ENCODE measurements around the gene NAT16. TPM values are rescaled to one million over a fixed set of nuclear protein-coding genes. Genes with fewer than 3 reads are reported as not detected.

NAT16 gene
- total and polyA plus RNA-seq, 2 of the 13 experiments (the other 11 are each of a cell fraction or from before 2014, with no cell fraction given), result 0.04 TPM; not detected in 1

DNA sequence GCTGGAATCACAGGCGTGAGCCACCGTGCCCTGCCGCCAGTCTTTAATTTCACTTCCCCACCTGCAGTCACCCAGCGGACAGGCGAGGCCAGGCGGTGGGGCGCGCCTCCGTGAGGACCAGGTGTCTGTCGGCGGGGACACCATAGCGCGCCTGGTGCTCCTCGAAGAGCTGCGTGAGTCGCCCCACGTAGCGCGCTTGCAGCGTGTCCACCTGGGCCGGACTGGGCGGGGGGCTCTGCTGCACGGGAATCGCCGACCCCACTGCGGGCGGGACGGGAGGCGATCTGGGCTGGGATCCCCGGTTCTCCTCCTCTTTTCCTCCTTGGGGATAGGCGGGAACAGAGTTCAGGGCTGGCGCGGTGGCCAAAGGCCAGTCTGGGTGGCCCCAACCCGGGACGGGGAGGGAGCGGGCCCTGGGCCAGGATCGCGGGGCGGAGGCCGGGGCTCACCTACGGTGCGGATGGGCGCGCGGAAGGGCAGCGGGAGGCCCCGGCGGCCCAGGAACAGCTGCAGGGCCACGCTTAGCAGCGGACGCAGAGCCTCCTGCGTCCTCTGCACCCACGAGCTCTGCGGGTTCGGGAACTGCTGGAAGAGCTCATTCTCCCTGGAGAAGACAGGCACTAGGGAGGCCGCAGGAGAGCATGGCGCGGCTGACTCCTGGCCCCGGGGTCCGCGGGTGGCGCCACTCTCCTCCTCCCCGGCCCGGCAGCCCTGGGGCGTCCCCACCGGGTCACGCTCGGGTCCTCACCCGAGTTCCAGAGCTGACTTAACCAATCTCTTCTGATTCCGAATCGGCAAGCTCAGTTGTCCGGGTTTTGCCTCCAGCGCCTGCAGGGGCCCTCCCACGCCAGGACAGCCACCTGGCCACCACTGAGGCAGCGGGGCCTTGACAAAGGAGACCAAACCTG lies 21.9 kb upstream of the NAT16 start (continued):
- TF ChIP-seq ZNF83 (CRISPR knock-in tag; IDR thresholded peaks at IDR 0.05; ENCODE audit: borderline replicate concordance), result no peak
- no peak for TF ChIP-seq ZNF343 (CRISPR knock-in tag; IDR thresholded peaks at IDR 0.05)
- TF ChIP-seq, protein P1, sequence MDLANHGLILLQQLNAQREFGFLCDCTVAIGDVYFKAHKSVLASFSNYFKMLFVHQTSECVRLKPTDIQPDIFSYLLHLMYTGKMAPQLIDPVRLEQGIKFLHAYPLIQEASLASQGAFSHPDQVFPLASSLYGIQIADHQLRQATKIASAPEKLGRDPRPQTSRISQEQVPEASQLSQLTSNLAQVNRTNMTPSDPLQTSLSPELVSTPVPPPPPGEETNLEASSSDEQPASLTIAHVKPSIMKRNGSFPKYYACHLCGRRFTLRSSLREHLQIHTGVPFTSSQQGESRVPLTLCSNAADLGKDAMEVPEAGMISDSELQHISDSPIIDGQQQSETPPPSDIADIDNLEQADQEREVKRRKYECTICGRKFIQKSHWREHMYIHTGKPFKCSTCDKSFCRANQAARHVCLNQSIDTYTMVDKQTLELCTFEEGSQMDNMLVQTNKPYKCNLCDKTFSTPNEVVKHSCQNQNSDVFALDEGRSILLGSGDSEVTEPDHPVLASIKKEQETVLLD (CRISPR knock-in tag; IDR thresholded peaks at IDR 0.05; ENCODE audit: low read depth), result no peak
- no peak for TF ChIP-seq ZFP37 (CRISPR knock-in tag; IDR thresholded peaks at IDR 0.05; ENCODE audit: borderline replicate concordance)
- TF ChIP-seq RCOR2 (CRISPR knock-in tag; IDR thresholded peaks at IDR 0.05), result no peak
- TF ChIP-seq RFX1 (IDR thresholded peaks at IDR 0.05), result no peak
- 0 out of 2 replicates have a peak, but pooled peaks have one; percentile 54 for TF ChIP-seq ZNF766 (CRISPR knock-in tag; IDR thresholded peaks at IDR 0.05; ENCODE audit: borderline replicate concordance)
- no peak for TF ChIP-seq ZNF891 (CRISPR knock-in tag; IDR thresholded peaks at IDR 0.05)
- peak; percentile 60; the same call in 1 of the 2 replicates for TF ChIP-seq CCDC6 (CRISPR knock-in tag; IDR thresholded peaks at IDR 0.05)
- TF ChIP-seq NCOA5 (CRISPR knock-in tag; IDR thresholded peaks at IDR 0.05), result no peak
- no peak for TF ChIP-seq ZKSCAN8 (CRISPR knock-in tag; IDR thresholded peaks at IDR 0.05; ENCODE audit: borderline replicate concordance)
- no peak for TF ChIP-seq FOSL1 (CRISPR knock-in tag; IDR thresholded peaks at IDR 0.05; ENCODE audit: borderline replicate concordance)
- TF ChIP-seq CBFB (CRISPR knock-in tag; IDR thresholded peaks at IDR 0.05), result no peak
- no peak for TF ChIP-seq ZFP41 (CRISPR knock-in tag; IDR thresholded peaks at IDR 0.05; ENCODE audit: borderline replicate concordance)
- no peak for TF ChIP-seq FLYWCH1 (CRISPR knock-in tag; IDR thresholded peaks at IDR 0.05)
- no peak for TF ChIP-seq NR1H2 (CRISPR knock-in tag; IDR thresholded peaks at IDR 0.05; ENCODE audit: borderline replicate concordance, low read depth)
- TF ChIP-seq, protein P2, sequence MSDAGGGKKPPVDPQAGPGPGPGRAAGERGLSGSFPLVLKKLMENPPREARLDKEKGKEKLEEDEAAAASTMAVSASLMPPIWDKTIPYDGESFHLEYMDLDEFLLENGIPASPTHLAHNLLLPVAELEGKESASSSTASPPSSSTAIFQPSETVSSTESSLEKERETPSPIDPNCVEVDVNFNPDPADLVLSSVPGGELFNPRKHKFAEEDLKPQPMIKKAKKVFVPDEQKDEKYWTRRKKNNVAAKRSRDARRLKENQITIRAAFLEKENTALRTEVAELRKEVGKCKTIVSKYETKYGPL (CRISPR knock-in tag; IDR thresholded peaks at IDR 0.05), result no peak
- TF ChIP-seq SALL1 (CRISPR knock-in tag; IDR thresholded peaks at IDR 0.05), result peak; percentile 14; the same call in 1 of the 2 replicates
- TF ChIP-seq, protein P3, sequence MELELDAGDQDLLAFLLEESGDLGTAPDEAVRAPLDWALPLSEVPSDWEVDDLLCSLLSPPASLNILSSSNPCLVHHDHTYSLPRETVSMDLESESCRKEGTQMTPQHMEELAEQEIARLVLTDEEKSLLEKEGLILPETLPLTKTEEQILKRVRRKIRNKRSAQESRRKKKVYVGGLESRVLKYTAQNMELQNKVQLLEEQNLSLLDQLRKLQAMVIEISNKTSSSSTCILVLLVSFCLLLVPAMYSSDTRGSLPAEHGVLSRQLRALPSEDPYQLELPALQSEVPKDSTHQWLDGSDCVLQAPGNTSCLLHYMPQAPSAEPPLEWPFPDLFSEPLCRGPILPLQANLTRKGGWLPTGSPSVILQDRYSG (CRISPR knock-in tag; IDR thresholded peaks at IDR 0.05), result no peak
- TF ChIP-seq PHB2 (IDR thresholded peaks at IDR 0.05; ENCODE audit: partially characterized antibody), result no peak
- TF ChIP-seq, protein P4, sequence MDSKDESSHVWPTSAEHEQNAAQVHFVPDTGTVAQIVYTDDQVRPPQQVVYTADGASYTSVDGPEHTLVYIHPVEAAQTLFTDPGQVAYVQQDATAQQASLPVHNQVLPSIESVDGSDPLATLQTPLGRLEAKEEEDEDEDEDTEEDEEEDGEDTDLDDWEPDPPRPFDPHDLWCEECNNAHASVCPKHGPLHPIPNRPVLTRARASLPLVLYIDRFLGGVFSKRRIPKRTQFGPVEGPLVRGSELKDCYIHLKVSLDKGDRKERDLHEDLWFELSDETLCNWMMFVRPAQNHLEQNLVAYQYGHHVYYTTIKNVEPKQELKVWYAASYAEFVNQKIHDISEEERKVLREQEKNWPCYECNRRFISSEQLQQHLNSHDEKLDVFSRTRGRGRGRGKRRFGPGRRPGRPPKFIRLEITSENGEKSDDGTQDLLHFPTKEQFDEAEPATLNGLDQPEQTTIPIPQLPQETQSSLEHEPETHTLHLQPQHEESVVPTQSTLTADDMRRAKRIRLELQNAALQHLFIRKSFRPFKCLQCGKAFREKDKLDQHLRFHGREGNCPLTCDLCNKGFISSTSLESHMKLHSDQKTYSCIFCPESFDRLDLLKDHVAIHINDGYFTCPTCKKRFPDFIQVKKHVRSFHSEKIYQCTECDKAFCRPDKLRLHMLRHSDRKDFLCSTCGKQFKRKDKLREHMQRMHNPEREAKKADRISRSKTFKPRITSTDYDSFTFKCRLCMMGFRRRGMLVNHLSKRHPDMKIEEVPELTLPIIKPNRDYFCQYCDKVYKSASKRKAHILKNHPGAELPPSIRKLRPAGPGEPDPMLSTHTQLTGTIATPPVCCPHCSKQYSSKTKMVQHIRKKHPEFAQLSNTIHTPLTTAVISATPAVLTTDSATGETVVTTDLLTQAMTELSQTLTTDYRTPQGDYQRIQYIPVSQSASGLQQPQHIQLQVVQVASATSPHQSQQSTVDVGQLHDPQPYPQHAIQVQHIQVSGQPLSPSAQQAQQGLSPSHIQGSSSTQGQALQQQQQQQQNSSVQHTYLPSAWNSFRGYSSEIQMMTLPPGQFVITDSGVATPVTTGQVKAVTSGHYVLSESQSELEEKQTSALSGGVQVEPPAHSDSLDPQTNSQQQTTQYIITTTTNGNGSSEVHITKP (CRISPR knock-in tag; IDR thresholded peaks at IDR 0.05; ENCODE audit: low read depth), result 0 out of 2 replicates have a peak, but pooled peaks have one; percentile 20
- no peak for TF ChIP-seq ONECUT2 (CRISPR knock-in tag; IDR thresholded peaks at IDR 0.05)
- peak; percentile 30; the same call in 1 of the 2 replicates for TF ChIP-seq ZNF792 (CRISPR knock-in tag; IDR thresholded peaks at IDR 0.05)
- TF ChIP-seq, protein P5, sequence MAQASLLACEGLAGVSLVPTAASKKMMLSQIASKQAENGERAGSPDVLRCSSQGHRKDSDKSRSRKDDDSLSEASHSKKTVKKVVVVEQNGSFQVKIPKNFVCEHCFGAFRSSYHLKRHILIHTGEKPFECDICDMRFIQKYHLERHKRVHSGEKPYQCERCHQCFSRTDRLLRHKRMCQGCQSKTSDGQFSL (CRISPR knock-in tag; IDR thresholded peaks at IDR 0.05), result 0 out of 2 replicates have a peak, but pooled peaks have one; percentile 35
